NK-92 (cell line): ENCODE results near the gene PRDM11.

Source experiments
- DNase-seq: peaks from one replicate; lab custom pipeline; 2025; ENCODE audit not compliant: unreplicated experiment; lab: John Stamatoyannopoulos, UW

PRDM11 gene

DNA sequence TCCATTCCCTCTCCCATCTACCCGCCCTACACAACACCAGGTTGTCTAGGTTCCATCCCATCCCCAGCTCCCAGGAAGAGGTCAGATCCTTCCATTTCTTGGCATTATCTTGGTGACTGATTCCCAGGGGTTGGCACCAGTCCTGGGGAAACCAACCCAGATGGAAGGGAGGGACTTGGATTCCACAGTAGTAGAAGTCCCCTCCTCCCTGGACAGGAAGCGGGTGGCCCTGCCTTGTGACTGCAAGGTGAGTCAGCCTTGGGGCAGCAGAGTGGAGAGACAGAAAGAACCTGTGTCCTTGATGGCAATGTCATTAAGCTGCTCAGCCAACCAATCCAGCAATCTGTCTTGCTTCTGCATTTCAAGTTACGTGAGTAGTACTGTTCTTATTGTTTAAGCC is 113.2 kb downstream of the PRDM11 start:
- no peak for DNase-seq

GRCh38 chr11:45260071-45260470 is 113.6 kb downstream of the PRDM11 start:
- no peak for DNase-seq

GRCh38 chr11:45262900-45263299 is 116.5 kb downstream of the PRDM11 start:
- DNase-seq = no peak

DNA sequence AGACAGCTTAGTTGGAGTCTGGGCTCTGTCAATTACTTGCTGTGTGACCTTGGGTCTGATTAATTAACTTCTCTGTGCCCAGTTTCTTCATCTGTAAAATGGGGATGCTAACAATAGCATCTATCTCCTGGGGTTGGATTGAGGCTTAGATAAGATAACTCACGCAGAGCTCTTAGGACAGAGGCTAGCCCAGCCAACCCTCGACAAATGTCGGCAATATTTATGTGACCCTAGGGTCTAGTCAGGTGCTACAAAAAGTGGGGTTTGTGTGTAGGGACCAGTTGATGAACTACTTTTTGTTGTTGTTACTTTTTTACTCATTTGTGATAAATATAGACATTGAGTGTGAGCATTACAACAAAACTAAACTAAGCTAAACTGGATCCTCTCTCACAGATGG is 117.3 kb downstream of the PRDM11 start:
- no peak for DNase-seq

DNA sequence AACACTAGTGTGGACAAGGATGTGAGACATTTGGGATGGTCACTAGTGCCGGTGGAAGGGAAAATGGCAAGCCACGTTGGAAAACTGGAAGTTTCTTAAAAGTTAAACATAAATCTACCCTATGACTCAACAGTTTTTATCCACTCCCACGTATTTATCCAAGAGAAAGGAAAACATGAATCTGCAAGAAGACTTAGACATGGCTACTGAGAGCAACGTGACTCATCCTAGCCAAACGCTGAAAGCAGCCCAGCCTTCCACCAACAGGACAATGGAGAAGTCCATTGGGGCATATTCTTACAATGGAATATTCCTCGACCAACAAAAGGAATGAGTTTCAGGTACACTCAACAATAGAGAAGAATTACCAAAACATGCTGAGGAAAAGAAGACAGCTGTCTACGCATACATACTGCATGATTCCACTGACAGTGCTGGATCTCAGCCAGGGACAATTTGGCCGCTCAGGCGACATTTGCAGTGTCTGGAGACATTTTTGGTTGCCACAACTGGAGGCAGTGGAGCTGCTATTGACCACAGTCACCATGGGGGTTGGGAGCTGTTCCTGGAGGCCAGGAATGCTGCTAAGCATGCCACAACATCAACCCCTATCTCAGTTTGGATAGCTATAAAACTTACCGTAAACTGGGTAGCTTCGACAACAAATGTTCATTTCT is 118.5 kb downstream of the PRDM11 start:
- no peak for DNase-seq

DNA sequence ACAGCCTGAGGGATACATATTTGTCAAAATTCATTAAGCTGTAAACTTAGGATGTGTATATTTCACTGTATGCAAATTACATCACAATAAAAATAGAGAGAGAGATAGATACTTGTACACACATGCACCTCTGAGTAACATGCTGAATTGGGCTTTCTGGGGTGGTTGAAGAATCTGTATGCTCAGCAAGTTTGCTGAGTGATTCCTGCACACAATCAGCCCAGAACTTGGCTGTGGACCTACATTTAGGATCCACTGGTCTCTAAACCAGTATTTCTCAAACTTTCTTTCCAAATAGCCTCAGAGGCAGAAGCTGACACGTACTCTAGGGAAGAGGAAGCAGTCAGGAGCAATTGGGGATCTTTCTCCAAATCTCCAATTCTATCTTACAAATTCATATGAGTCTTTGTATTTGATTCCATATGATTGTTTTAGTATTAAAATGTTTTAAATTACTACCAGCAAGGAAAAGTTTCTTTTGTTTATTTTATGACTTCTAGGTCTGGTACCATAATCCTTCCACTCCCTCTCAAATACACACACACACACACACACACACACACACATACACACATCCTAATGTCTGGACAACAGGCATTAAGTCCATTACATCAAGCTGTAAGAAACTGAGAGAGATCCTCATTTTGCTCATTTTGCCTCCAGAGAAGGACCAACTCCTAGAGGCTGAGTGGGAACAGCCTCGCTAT is 119.7 kb downstream of the PRDM11 start:
- DNase-seq = no peak

DNA sequence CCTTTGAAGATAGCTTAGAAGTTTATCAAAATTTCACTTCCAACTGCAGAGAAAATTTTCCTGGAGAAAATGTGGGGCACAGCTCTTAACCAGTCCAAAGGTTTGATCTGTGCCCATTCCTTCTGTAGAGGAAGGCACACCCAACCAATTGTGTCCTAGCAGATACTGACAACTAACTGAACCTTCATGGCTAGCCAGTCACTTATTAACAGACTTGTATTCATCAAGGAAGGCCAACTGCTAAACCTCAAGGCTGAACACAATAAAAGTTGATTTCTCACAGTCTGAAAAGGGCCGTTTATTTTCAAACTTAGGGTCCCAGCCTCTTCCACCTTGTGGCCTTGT is 120.2 kb downstream of the PRDM11 start:
- no peak for DNase-seq

GRCh38 chr11:45267052-45267451 is 120.6 kb downstream of the PRDM11 start:
- no peak for DNase-seq

- DNase-seq = no peak
Measured at GRCh38 chr11:45267652-45268299, 121.3 kb downstream of the PRDM11 start.

DNA sequence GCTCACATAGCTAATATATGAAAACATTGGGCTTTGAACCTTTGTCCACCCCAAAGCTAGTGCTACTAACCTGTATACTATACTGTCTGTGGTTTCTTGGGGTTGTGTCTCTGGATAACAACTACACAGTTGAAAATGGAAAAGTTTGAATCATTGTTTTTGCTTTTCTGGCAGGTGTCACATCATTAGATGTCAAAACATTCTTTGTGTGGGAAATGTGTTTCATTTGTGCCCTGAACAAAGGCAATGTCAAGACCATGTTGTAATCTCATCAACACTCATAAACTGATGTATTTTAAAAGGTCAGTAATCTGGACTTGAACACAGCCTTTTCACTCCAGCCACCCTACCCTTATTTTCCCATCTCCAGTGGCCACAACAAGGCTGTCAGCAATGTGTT is 123.2 kb downstream of the PRDM11 start:
- DNase-seq = no peak

GRCh38 chr11:45270946-45271716 is 124.7 kb downstream of the PRDM11 start:
- DNase-seq = no peak

- DNase-seq = no peak
Measured at GRCh38 chr11:45272701-45273100, 126.3 kb downstream of the PRDM11 start.

DNA sequence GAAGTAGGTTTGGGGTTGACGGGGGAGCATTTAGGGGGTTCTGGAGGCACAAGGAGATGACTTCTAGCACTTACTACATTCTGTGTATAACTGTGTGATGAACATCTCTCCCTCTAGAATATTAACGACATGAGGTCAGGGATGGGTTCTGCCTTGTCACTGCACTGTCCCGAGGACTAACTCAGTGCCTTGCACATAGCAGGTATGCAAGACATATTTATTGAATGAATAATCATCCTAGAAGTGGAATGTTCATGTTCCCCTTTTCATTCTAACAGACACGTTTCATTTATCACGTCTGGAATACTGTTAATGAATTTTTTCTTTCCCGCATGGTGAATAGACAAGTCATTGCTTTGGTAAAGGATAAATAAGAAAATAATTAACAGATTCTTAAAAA is 127.1 kb downstream of the PRDM11 start:
- DNase-seq = no peak

GRCh38 chr11:45274206-45274605 is 127.8 kb downstream of the PRDM11 start:
- no peak for DNase-seq

GRCh38 chr11:45275828-45276227 is 129.4 kb downstream of the PRDM11 start:
- no peak for DNase-seq

GRCh38 chr11:45278714-45279113 is 132.3 kb downstream of the PRDM11 start:
- no peak for DNase-seq

DNA sequence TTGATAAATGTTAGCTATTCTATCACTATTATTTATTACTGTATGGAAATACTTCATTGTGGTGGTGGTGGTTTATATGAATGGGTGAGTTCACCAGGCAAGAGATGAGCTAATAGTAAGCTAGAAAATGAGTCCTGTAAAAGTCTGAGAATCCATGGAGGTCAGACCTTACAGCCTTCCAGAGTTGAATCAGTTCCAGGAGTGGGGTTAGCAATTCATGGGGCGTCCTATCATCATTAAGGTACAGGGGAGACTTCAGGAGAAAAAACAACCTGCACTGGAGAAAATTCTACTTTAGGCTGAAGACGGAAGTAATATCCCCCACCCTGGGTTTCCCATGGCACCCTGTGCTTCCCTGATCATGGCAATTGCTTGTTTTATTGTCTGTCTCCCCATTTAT is 133.2 kb downstream of the PRDM11 start:
- DNase-seq = no peak

DNA sequence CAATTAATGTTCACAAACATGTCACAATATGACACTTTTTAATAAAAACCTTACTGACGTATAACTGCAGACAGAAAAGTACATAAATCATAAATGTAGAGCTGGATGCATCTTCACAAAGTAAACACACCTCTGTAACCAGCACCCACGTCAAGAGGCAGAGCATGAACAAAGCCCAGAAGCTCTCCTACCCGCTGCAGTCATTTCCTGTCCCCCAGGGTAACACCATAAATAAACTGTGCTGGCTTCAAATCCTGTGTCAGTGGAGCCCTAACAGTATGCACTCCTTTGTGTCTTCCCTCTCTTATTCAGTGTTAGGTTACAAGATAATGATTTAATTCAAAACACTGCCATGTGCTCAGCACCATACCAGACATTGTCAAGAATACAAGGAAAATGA is 134.0 kb downstream of the PRDM11 start:
- no peak for DNase-seq

DNA sequence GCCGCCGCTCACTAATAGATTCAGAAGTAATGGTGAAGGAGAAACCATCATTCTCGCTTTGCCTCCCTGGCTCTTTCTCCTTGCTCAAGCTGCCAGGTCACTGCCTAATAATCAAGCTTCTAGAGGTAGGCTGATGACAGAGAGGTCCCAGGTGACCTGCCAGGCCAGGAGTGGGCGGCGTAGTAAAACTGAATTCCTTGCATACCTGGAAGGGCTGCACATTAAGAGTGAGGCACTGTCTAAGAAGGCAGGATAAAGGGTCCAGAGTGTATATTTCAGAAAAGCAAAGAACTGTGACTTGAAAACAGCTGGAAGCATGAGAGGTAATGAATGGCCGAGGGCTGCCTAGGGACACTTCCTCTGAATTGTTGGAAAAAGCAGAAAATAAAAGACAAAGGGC is 135.6 kb downstream of the PRDM11 start:
- no peak for DNase-seq
